AG09309 (cell line): ENCODE data around the gene STX17.

Experiments
- DNase-seq: peaks from one replicate; pipeline ENCODE4 v3.0.0-alpha.2; 2010; ENCODE audit warnings: low read depth
- H3K4me3 ChIP-seq: 2 replicates; pipeline ENCODE4 v1.5.1; 2011; ENCODE audit warnings: mild to moderate bottlenecking, low read depth, low read length, moderate library complexity; ENCODE audit not compliant: control insufficient read depth
- CTCF ChIP-seq: IDR thresholded peaks from 2 replicates; pipeline ENCODE4 v1.5.1; 2011; ENCODE audit warnings: mild to moderate bottlenecking, low read depth, low read length, inconsistent platforms; ENCODE audit not compliant: insufficient read depth, control insufficient read depth; ENCODE audit errors: missing control alignments

The STX17 gene

GRCh38 chr9:99947395-99947794, 40.9 kb downstream of the STX17 start:
- DNase-seq, result no peak

GRCh38 chr9:99948482-99948881, 42.0 kb downstream of the STX17 start:
- no peak overlapping the region for H3K4me3 ChIP-seq
- no peak for DNase-seq
- TF ChIP-seq CTCF, result no peak

More at GRCh38 chr9:99947395-99947794, 40.9 kb downstream of the STX17 start:
- TF ChIP-seq CTCF, result no peak
- no peak overlapping the region for H3K4me3 ChIP-seq

- no peak for DNase-seq
- TF ChIP-seq CTCF, result no peak
- H3K4me3 ChIP-seq, result no peak overlapping the region
These were observed 42.4 kb downstream of the STX17 start for GRCh38 chr9:99948896-99949295.

- no peak for DNase-seq
- no peak for TF ChIP-seq CTCF
- H3K4me3 ChIP-seq, result no peak overlapping the region
These were observed 47.5 kb downstream of the STX17 start for GRCh38 chr9:99953861-99954507.

- DNase-seq, result no peak
- no peak for TF ChIP-seq CTCF
- no peak overlapping the region for H3K4me3 ChIP-seq
These were observed 48.4 kb downstream of the STX17 start for GRCh38 chr9:99954819-99955218.

- H3K4me3 ChIP-seq, result no peak overlapping the region
- DNase-seq, result no peak
- no peak for TF ChIP-seq CTCF
These were observed 49.2 kb downstream of the STX17 start for GRCh38 chr9:99955606-99956005.

- DNase-seq, result no peak
- no peak overlapping the region for H3K4me3 ChIP-seq
- TF ChIP-seq CTCF, result no peak
These were observed 56.3 kb downstream of the STX17 start for GRCh38 chr9:99962680-99963261.
